Liver (tissue), 9 donors: Measurements from ENCODE around the gene SAMD4A. TPM values are rescaled to one million over a fixed set of nuclear protein-coding genes. Genes with fewer than 3 reads are reported as not detected.

Experiments
- DNase-seq: peaks from one replicate; pipeline ENCODE4 v3.0.0-alpha.2; 2017; ENCODE audit warnings: low spot score
- H3K27ac ChIP-seq, 2 donors: one replicate each; pipeline ENCODE4 v1.7.0; 2013; ENCODE audit warnings: inconsistent platforms in 2 of 2, low read length in 2 of 2, control low read depth in 1 of 2, low read depth in 1 of 2, mild to moderate bottlenecking in 1 of 2
- H3K27me3 ChIP-seq, 4 donors: one replicate each; pipeline versions ENCODE4 v1.6.1 to v1.7.0; 2013; ENCODE audit warnings: low read length in 3 of 4, inconsistent platforms in 1 of 4, mild to moderate bottlenecking in 1 of 4, moderate library complexity in 1 of 4; ENCODE audit not compliant: control insufficient read depth in 4 of 4, insufficient read depth in 4 of 4
- H3K36me3 ChIP-seq, 4 donors: one replicate each; pipeline versions ENCODE4 v1.6.1 to v1.7.0; 2013; ENCODE audit warnings: low read length in 3 of 4, mild to moderate bottlenecking in 3 of 4, low read depth in 1 of 4, moderate library complexity in 1 of 4; ENCODE audit not compliant: control insufficient read depth in 4 of 4, insufficient read depth in 3 of 4
- H3K4me1 ChIP-seq, 4 donors: one replicate each; pipeline versions ENCODE4 v1.6.1 to v1.7.0; 2013; ENCODE audit warnings: low read length in 3 of 4, mild to moderate bottlenecking in 3 of 4, moderate library complexity in 1 of 4; ENCODE audit not compliant: control insufficient read depth in 4 of 4, insufficient read depth in 4 of 4
- H3K4me3 ChIP-seq, 3 donors: one replicate each; pipeline versions ENCODE4 v1.6.1 to v1.7.0; 2013; ENCODE audit warnings: low read length in 3 of 3, control low read depth in 1 of 3, low read depth in 1 of 3, mild to moderate bottlenecking in 1 of 3
- H3K9ac ChIP-seq, 2 donors: one replicate each; pipeline ENCODE4 v1.7.0; 2013; ENCODE audit warnings: low read length in 2 of 2, mild to moderate bottlenecking in 2 of 2, moderate library complexity in 2 of 2, control low read depth in 1 of 2, low read depth in 1 of 2
- H3K9me3 ChIP-seq, 4 donors: one replicate each; pipeline versions ENCODE4 v1.6.1 to v1.7.0; 2013; ENCODE audit warnings: low read length in 3 of 4; ENCODE audit not compliant: control insufficient read depth in 4 of 4
- ATF3 ChIP-seq: IDR thresholded peaks from 2 replicates; pipeline ENCODE4 v1.6.1; 2016; ENCODE audit warnings: antibody characterized with exemption
- CTCF ChIP-seq: fragments of 150-350 bp; IDR thresholded peaks from 2 replicates; pipeline ENCODE4 v1.5.1; 2017; ENCODE audit warnings: improper control_type of control experiment, low read depth, low read length; ENCODE audit not compliant: missing input control
- EGR1 ChIP-seq, 2 donors: IDR thresholded peaks; 2 replicates each; pipeline ENCODE4 v1.6.1; 2016 to 2018; ENCODE audit warnings: antibody characterized with exemption in 2 of 2, low read depth in 2 of 2
- FOXA1 ChIP-seq: IDR thresholded peaks from 2 replicates; pipeline ENCODE4 v1.6.1; 2016; ENCODE audit warnings: antibody characterized with exemption
- FOXA2 ChIP-seq: IDR thresholded peaks from 2 replicates; pipeline ENCODE4 v1.6.1; 2016; ENCODE audit warnings: antibody characterized with exemption
- GABPA ChIP-seq, 2 donors: IDR thresholded peaks in 1 of 2; conservative IDR thresholded peaks in 1 of 2; 2 replicates each; pipeline ENCODE4 v1.6.1; 2016; ENCODE audit warnings: antibody characterized with exemption in 2 of 2, mild to moderate bottlenecking in 1 of 2, moderate library complexity in 1 of 2
- HNF4A ChIP-seq, 2 donors: conservative IDR thresholded peaks; 2 replicates each; pipeline ENCODE4 v1.6.1; 2016; ENCODE audit warnings: antibody characterized with exemption in 2 of 2, mild to moderate bottlenecking in 2 of 2
- HNF4G ChIP-seq: IDR thresholded peaks from 2 replicates; pipeline ENCODE4 v1.6.1; 2016; ENCODE audit warnings: antibody characterized with exemption
- JUND ChIP-seq, 2 donors: IDR thresholded peaks; 2 replicates each; pipeline ENCODE4 v1.6.1; 2016; ENCODE audit warnings: antibody characterized with exemption in 2 of 2
- NR2F2 ChIP-seq: IDR thresholded peaks from 2 replicates; pipeline ENCODE4 v1.6.1; 2016; ENCODE audit warnings: antibody characterized with exemption
- RAD21 ChIP-seq, 2 donors: IDR thresholded peaks; 2 replicates each; pipeline ENCODE4 v1.6.1; 2016; ENCODE audit warnings: antibody characterized with exemption in 2 of 2, mild to moderate bottlenecking in 2 of 2
- RXRA ChIP-seq, 2 donors: IDR thresholded peaks; 2 replicates each; pipeline ENCODE4 v1.6.1; 2017 to 2018; ENCODE audit warnings: antibody characterized with exemption in 2 of 2, mild to moderate bottlenecking in 1 of 2
- SP1 ChIP-seq: IDR thresholded peaks from 2 replicates; pipeline ENCODE4 v1.6.1; 2018; ENCODE audit warnings: antibody characterized with exemption, mild to moderate bottlenecking
- TAF1 ChIP-seq: conservative IDR thresholded peaks from 2 replicates; pipeline ENCODE4 v1.6.1; 2016; ENCODE audit warnings: antibody characterized with exemption, mild to moderate bottlenecking
- YY1 ChIP-seq: IDR thresholded peaks from 2 replicates; pipeline ENCODE4 v1.6.1; 2016; ENCODE audit warnings: antibody characterized with exemption, mild to moderate bottlenecking
- ZBTB33 ChIP-seq: IDR thresholded peaks from 2 replicates; pipeline ENCODE4 v1.6.1; 2016; ENCODE audit warnings: antibody characterized with exemption
- WGBS: extraction: QIAGEN DNeasy Blood & Tissue Kit; methylation state at CpG from one replicate; pipeline ENCODE4 v1.1.7; 2013; 5-methylcytosine and 5-hydroxymethylcytosine counted together
- polyA plus RNA-seq, 2 donors: library from polyadenylated mRNA; stranded (reverse) in 1 of 2; unstranded in 1 of 2; fragments of 200-250 nt in 1 of 2; fragments of >200 nt in 1 of 2; fragmentation: Nextera tagmentation in 1 of 2; extraction: Ambion mirVana in 1 of 2; gene quantifications; one replicate each; pipeline versions ENCODE4 v1.2.1 to v1.2.3, GENCODE V29; 2013 to 2015
- total RNA-seq, 2 donors: library from RNA; depleted of rRNA; stranded (reverse); fragments of >200 nt; gene quantifications; one replicate each; pipeline ENCODE4 v1.2.3, GENCODE V29; 2014
- TF ChIP-seq, protein P1 (sequence below): IDR thresholded peaks from 2 replicates; pipeline ENCODE4 v1.6.1; 2016; ENCODE audit warnings: antibody characterized with exemption
- TF ChIP-seq, protein P2 (sequence below): IDR thresholded peaks from 2 replicates; pipeline ENCODE4 v1.6.1; 2016; ENCODE audit warnings: antibody characterized with exemption, mild to moderate bottlenecking
- donor health status: healthy.
- donor health status: healthy.
- donor health status: healthy.
- donor health status: healthy.
- donor health status: healthy.

Gene SAMD4A
- total and polyA plus RNA-seq, 4 donors: 4.3 to 17.8 (median 8.1) TPM

DNA sequence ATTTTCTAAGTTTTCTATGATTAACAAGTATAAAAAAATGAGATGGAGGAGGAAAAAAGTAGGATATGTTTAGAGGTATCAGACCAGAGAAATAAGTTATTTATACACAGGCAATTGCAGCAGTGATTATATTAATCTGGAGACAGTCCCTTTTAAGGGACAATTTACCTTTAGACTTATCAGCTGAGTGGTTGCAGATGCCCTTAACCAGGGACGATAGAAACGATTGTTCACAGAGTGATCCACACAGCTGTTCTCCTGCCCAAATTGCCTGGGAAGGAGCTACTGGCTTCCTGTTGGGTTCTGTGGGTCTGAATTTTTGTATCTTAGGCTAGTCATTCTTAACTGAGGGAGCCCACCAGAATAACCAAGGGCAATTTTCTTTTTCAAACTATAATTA, 269.3 kb downstream of the SAMD4A start:
- 25% methylated on average over 2 of the region's 2 CpGs for WGBS
- H3K4me3 ChIP-seq: no peak overlapping the region

GRCh38 chr14:54837508-54838149, 270.7 kb downstream of the SAMD4A start:
- 34% methylated on average over 2 of the region's 2 CpGs for WGBS
- Histone ChIP-seq H3K4me3 (no peak overlapping the region), H3K27ac (peak overlapping the region; percentile 57 to 76), H3K9me3 (no peaks in the 10 kb centered on the region), H3K9ac (peak overlapping the region in 1 of 2 donors; percentile 58), H3K27me3 (no peaks in the 10 kb centered on the region), H3K4me1 (peaks cover 17 to 76% (median 68%) of the 10 kb centered on the region in 4 donors), H3K36me3 (peaks cover 0 to 5% (median under 1%) of the 10 kb centered on the region in 4 donors)
- TF ChIP-seq NR2F2 (peak; percentile 98), RXRA (IDR thresholded peaks at IDR 0.05) (peak; percentile 97 to 98), EGR1 (IDR thresholded peaks at IDR 0.05; ENCODE audit: low read depth in 2 of 2) (peak; percentile 53 to 77), HNF4G (peak; percentile 89), ZBTB33 (peak; percentile 86), HNF4A (conservative IDR thresholded peaks at IDR 0.05) (peak; percentile 96 to 98), RAD21 (IDR thresholded peaks at IDR 0.05) (peak; percentile 52 to 60), YY1 (peak; percentile 90), SP1 (peak; percentile 97), FOXA2 (peak; percentile 94), ATF3 (peak; percentile 72), JUND (IDR thresholded peaks at IDR 0.05) (peak; percentile 87 to 94), FOXA1 (peak; percentile 92), CTCF (no peak), GABPA (IDR thresholded peaks at IDR 0.05 in 1 of 2, conservative IDR thresholded peaks at IDR 0.05 in 1 of 2) (peak in 1 of 2 donors; percentile 29), TAF1 (peak; percentile 17)
- TF ChIP-seq, protein P1, sequence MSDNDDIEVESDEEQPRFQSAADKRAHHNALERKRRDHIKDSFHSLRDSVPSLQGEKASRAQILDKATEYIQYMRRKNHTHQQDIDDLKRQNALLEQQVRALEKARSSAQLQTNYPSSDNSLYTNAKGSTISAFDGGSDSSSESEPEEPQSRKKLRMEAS: peak; percentile 96
- TF ChIP-seq, protein P2, sequence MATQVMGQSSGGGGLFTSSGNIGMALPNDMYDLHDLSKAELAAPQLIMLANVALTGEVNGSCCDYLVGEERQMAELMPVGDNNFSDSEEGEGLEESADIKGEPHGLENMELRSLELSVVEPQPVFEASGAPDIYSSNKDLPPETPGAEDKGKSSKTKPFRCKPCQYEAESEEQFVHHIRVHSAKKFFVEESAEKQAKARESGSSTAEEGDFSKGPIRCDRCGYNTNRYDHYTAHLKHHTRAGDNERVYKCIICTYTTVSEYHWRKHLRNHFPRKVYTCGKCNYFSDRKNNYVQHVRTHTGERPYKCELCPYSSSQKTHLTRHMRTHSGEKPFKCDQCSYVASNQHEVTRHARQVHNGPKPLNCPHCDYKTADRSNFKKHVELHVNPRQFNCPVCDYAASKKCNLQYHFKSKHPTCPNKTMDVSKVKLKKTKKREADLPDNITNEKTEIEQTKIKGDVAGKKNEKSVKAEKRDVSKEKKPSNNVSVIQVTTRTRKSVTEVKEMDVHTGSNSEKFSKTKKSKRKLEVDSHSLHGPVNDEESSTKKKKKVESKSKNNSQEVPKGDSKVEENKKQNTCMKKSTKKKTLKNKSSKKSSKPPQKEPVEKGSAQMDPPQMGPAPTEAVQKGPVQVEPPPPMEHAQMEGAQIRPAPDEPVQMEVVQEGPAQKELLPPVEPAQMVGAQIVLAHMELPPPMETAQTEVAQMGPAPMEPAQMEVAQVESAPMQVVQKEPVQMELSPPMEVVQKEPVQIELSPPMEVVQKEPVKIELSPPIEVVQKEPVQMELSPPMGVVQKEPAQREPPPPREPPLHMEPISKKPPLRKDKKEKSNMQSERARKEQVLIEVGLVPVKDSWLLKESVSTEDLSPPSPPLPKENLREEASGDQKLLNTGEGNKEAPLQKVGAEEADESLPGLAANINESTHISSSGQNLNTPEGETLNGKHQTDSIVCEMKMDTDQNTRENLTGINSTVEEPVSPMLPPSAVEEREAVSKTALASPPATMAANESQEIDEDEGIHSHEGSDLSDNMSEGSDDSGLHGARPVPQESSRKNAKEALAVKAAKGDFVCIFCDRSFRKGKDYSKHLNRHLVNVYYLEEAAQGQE: peak; percentile 75
- DNase-seq: peak; percentile 50

More for the DNA sequence above, 269.3 kb downstream of the SAMD4A start:
- H3K27me3 ChIP-seq: no peaks in the 10 kb centered on the region
- no peak for DNase-seq
- peak overlapping the region in 1 of 2 donors; percentile 25 for H3K27ac ChIP-seq
- H3K9me3 ChIP-seq: no peaks in the 10 kb centered on the region
- H3K4me1 ChIP-seq: peaks cover 17 to 65% (median 56%) of the 10 kb centered on the region in 4 donors
- H3K36me3 ChIP-seq: peaks cover 0 to 3% (median 0%) of the 10 kb centered on the region in 4 donors
- TF ChIP-seq FOXA1: no peak
- peak in 1 of 2 donors; percentile 4 for TF ChIP-seq HNF4A (conservative IDR thresholded peaks at IDR 0.05)
- TF ChIP-seq RXRA (IDR thresholded peaks at IDR 0.05): no peak
- TF ChIP-seq, protein P2: no peak
- peak overlapping the region in 1 of 2 donors; percentile 16 for H3K9ac ChIP-seq
